Caco-2 (cell line): ENCODE results near the gene PARP3. TPM values are rescaled to one million over a fixed set of nuclear protein-coding genes. Genes with fewer than 3 reads are reported as not detected.
A peak's percentile ranks its signal among the peaks of the same experiment; 100 is the strongest.

Source experiments
- BruUV-seq: library from RNA; stranded (reverse); fragments of 400-500 nt; replicated peaks from 2 replicates; lab custom pipeline; 2021; lab: Mats Ljungman, UMichigan
- CTCF ChIA-PET: fragments of 300-600 bp; sonication (Branson Sonifier 250); formaldehyde crosslinking; loops from one replicate; lab custom pipeline; 2022; ENCODE audit warnings: antibody characterized with exemption; lab: Charles Lee
- POLR2A ChIA-PET: fragments of 300-600 bp; sonication (Branson Sonifier 250); formaldehyde crosslinking; loops from one replicate; lab custom pipeline; 2022; ENCODE audit warnings: antibody characterized with exemption; lab: Charles Lee
- DNase-seq, 2 experiments: peaks; one replicate each; pipeline versions ENCODE4 v3.0.0 to v3.0.0-alpha.2; 2020 to 2022
- H3K27me3 ChIP-seq: replicated peaks from 2 replicates; pipeline ENCODE4 v1.6.0; 2011; ENCODE audit warnings: low read length; ENCODE audit not compliant: control insufficient read depth, insufficient read depth
- H3K36me3 ChIP-seq: 2 replicates; pipeline ENCODE4 v1.5.1; 2011; ENCODE audit warnings: low read length; ENCODE audit not compliant: control insufficient read depth, insufficient read depth
- H3K4me1 ChIP-seq: fragments of 250-450 bp; sonication (Bioruptor Pico); 2 replicates; pipeline ENCODE4 v1.5.1; 2020; ENCODE audit warnings: mild to moderate bottlenecking
- H3K4me3 ChIP-seq: 2 replicates; pipeline ENCODE4 v1.5.1; 2011; ENCODE audit warnings: low read depth, mild to moderate bottlenecking, control low read depth, low read length
- H3K9me3 ChIP-seq: fragments of 250-450 bp; sonication (Bioruptor Pico); 2 replicates; pipeline ENCODE4 v1.5.1; 2020; ENCODE audit warnings: mild to moderate bottlenecking, moderate library complexity
- H3K27ac Mint-ChIP-seq: one replicate; pipeline ENCODE4 v1.8.0; 2022; ENCODE audit warnings: mixed read lengths; ENCODE audit not compliant: unreplicated experiment
- H3K27me3 Mint-ChIP-seq: one replicate; pipeline ENCODE4 v1.8.0; 2022; ENCODE audit warnings: mixed read lengths; ENCODE audit not compliant: insufficient read depth, unreplicated experiment
- H3K36me3 Mint-ChIP-seq: one replicate; pipeline ENCODE4 v1.8.0; 2022; ENCODE audit warnings: mild to moderate bottlenecking, mixed read lengths; ENCODE audit not compliant: insufficient read depth, unreplicated experiment
- H3K4me1 Mint-ChIP-seq: one replicate; pipeline ENCODE4 v1.8.0; 2022; ENCODE audit warnings: low read depth, mixed read lengths; ENCODE audit not compliant: unreplicated experiment
- H3K4me3 Mint-ChIP-seq: one replicate; pipeline ENCODE4 v1.8.0; 2022; ENCODE audit warnings: mild to moderate bottlenecking, moderate library complexity, mixed read lengths; ENCODE audit not compliant: unreplicated experiment
- H3K9me3 Mint-ChIP-seq: one replicate; pipeline ENCODE4 v1.8.0; 2022; ENCODE audit warnings: mixed read lengths; ENCODE audit not compliant: unreplicated experiment
- CTCF ChIP-seq, 2 experiments: fragments of 200-600 bp in 1 of 2; IDR thresholded peaks; 1 replicate in 1 of 2; 2 replicates in 1 of 2; pipeline versions ENCODE4 v1.5.1 to v1.8.0; 2011 to 2022; ENCODE audit warnings: antibody characterized with exemption in 1 of 2, control low read depth in 1 of 2, inconsistent platforms in 1 of 2, low read depth in 1 of 2, low read length in 1 of 2, mild to moderate bottlenecking in 1 of 2, moderate library complexity in 1 of 2; ENCODE audit not compliant: insufficient read depth in 1 of 2, severe bottlenecking in 1 of 2, unreplicated experiment in 1 of 2
- intact Hi-C: fragments of 100-400 bp; cut with micrococcal nuclease; formaldehyde crosslinking; loops from one replicate; pipeline ENCODE4 v1.10.0; 2022; ENCODE audit not compliant: unreplicated experiment
- total RNA-seq: library from RNA; stranded (reverse); gene quantifications from 2 replicates; pipeline ENCODE4 v1.2.3, GENCODE V29; 2022

Gene PARP3
- total RNA-seq, 1 experiment from 2014 or later, result 3.3 TPM

GRCh38 chr3:51974963-51975851, 33.0 kb downstream of the PARP3 start, which contains the start of gene ABHD14A:
Gene ABHD14A, plus strand, starts transcription at chr3:51975064. Its CDS starts 72 bp downstream, at chr3:51975136.
- Histone ChIP-seq H3K36me3 (no peaks in the 10 kb centered on the region), H3K27me3 (no peaks in the 10 kb centered on the region), H3K9me3 (no peaks in the 10 kb centered on the region), H3K4me3 (peak within 1 kb of the TSS; percentile 71), H3K4me1 (peaks cover 12% of the 10 kb centered on the region)
- H3K36me3 Mint-ChIP-seq, result peaks cover 17% of the 10 kb centered on the region
- H3K27ac Mint-ChIP-seq, result peak within 1 kb of the TSS; percentile 74
- H3K27me3 Mint-ChIP-seq, result no peaks in the 10 kb centered on the region
- DNase-seq, result peak; percentile 80 to 83
- TSS peak; percentile 86 for BruUV-seq
- ChIA-PET CTCF (interaction anchor here (0.7 to 2.6 kb wide), 2 partner anchors 8 to 34 kb away, joined by 3 to 51 read pairs; partner anchors contain the start of genes ACY1 and RRP9), POLR2A (interaction anchor here (1.3 to 2.5 kb wide), 2 partner anchors 7 to 33 kb away, joined by 6 to 30 read pairs; partner anchors contain the start of genes ACY1, PARP3 and RRP9)
- H3K4me1 Mint-ChIP-seq, result peaks cover 7% of the 10 kb centered on the region
- peak within 1 kb of the TSS; percentile 91 for H3K4me3 Mint-ChIP-seq
- no peaks in the 10 kb centered on the region for H3K9me3 Mint-ChIP-seq
- intact Hi-C loops, result loop anchor here (1.0 to 2.0 kb wide), 3 partner anchors 7 to 33 kb away; partner anchors contain the start of gene PARP3
- TF ChIP-seq CTCF (IDR thresholded peaks at IDR 0.05; ENCODE audit: insufficient read depth in 1 of 2, low read depth in 1 of 2, low read length in 1 of 2, severe bottlenecking in 1 of 2, unreplicated experiment in 1 of 2), result no peak

GRCh38 chr3:51975852-51976549, 33.8 kb downstream of the PARP3 start:
- peak overlapping the region; percentile 91 for H3K4me3 Mint-ChIP-seq
- peaks cover 12% of the 10 kb centered on the region for H3K4me1 ChIP-seq
- peak overlapping the region; percentile 71 for H3K4me3 ChIP-seq
- peaks cover 7% of the 10 kb centered on the region for H3K4me1 Mint-ChIP-seq
- POLR2A ChIA-PET, result no interaction called here
- H3K9me3 Mint-ChIP-seq, result no peaks in the 10 kb centered on the region
- H3K27me3 ChIP-seq, result no peaks in the 10 kb centered on the region
- peak in 1 of 2 experiments; percentile 59 for DNase-seq
- peaks cover 17% of the 10 kb centered on the region for H3K36me3 Mint-ChIP-seq
- intact Hi-C loops, result loop anchor here (2.0 kb wide), 1 partner anchor 23 kb away; no protein-coding TSS in a partner anchor
- peak in 1 of 2 experiments; percentile 19 for TF ChIP-seq CTCF (IDR thresholded peaks at IDR 0.05; ENCODE audit: insufficient read depth in 1 of 2, low read depth in 1 of 2, low read length in 1 of 2, severe bottlenecking in 1 of 2, unreplicated experiment in 1 of 2)
- H3K9me3 ChIP-seq, result no peaks in the 10 kb centered on the region
- H3K36me3 ChIP-seq, result no peaks in the 10 kb centered on the region
- no TSS peak for BruUV-seq
- H3K27ac Mint-ChIP-seq, result peak overlapping the region; percentile 74
- H3K27me3 Mint-ChIP-seq, result no peaks in the 10 kb centered on the region
- CTCF ChIA-PET, result no interaction called here
